T-helper 2 cell treated with Interferon-gamma antibody and Interleukin-4, amounts not matched to agents 100 ng/mL and 5 ng/mL, for 36 hours (primary cell): ENCODE data around the gene USP12. TPM values are rescaled to one million over a fixed set of nuclear protein-coding genes. Genes with fewer than 3 reads are reported as not detected.
"Not testable (repeated sequence)": the region's sequence is repeated elsewhere in the genome, so short reads cannot be mapped to it uniquely, and the experiment has no call there.

Experiments used
- intact Hi-C: fragments of 100-400 bp; cut with micrococcal nuclease; formaldehyde crosslinking; loops from one replicate; pipeline ENCODE4 v1.15.1; 2023
- total RNA-seq: library from RNA; stranded (reverse); gene quantifications from 2 replicates; pipeline ENCODE4 v1.2.3, GENCODE V29; 2022

USP12 gene
- total RNA-seq, 1 donor from 2014 or later, result 21.9 TPM

- intact Hi-C loops, result no loop called here
Measured at GRCh38 chr13:27080018-27080948, 91.3 kb downstream of the USP12 start.

- intact Hi-C loops, result no loop called here
Measured at GRCh38 chr13:27079421-27079958, 92.1 kb downstream of the USP12 start.

GRCh38 chr13:27077451-27077850, 94.2 kb downstream of the USP12 start:
- intact Hi-C loops, result no loop called here

- intact Hi-C loops, result no loop called here
Measured at GRCh38 chr13:27076421-27076820, 95.2 kb downstream of the USP12 start.

GRCh38 chr13:27073186-27073585, 98.4 kb downstream of the USP12 start:
- intact Hi-C loops, result no loop called here

- intact Hi-C loops, result not testable (repeated sequence)
Measured at GRCh38 chr13:27066123-27066522, 105.5 kb downstream of the USP12 start.

- intact Hi-C loops, result no loop called here
Measured at GRCh38 chr13:27065582-27065981, 106.0 kb downstream of the USP12 start.

- intact Hi-C loops, result no loop called here
Measured at GRCh38 chr13:27064252-27064995, 107.2 kb downstream of the USP12 start.

GRCh38 chr13:27057817-27058216, 113.8 kb downstream of the USP12 start:
- intact Hi-C loops, result no loop called here

- intact Hi-C loops, result no loop called here
Measured at GRCh38 chr13:27055526-27055925, 116.1 kb downstream of the USP12 start.

GRCh38 chr13:27054760-27055159, 116.9 kb downstream of the USP12 start:
- intact Hi-C loops, result no loop called here

- intact Hi-C loops, result no loop called here
Measured at GRCh38 chr13:27053902-27054595, 117.6 kb downstream of the USP12 start.

- intact Hi-C loops, result no loop called here
Measured at GRCh38 chr13:27053210-27053884, 118.3 kb downstream of the USP12 start.

GRCh38 chr13:27052551-27053208, 118.9 kb downstream of the USP12 start:
- intact Hi-C loops, result no loop called here

GRCh38 chr13:27047081-27047480, 124.5 kb downstream of the USP12 start:
- intact Hi-C loops, result no loop called here

- intact Hi-C loops, result loop anchor here (1.0 kb wide), 1 partner anchor 86 kb away; no protein-coding TSS in a partner anchor
Measured at GRCh38 chr13:27044837-27045570, 126.6 kb downstream of the USP12 start.

GRCh38 chr13:27043013-27043412, 128.6 kb downstream of the USP12 start:
- intact Hi-C loops, result no loop called here

GRCh38 chr13:27041341-27041740, 130.3 kb downstream of the USP12 start:
- intact Hi-C loops, result no loop called here

- intact Hi-C loops, result no loop called here
Measured at GRCh38 chr13:27040826-27041108, 130.8 kb downstream of the USP12 start.

- intact Hi-C loops, result no loop called here
Measured at GRCh38 chr13:27039171-27039701, 132.4 kb downstream of the USP12 start.
